GM18517 (cell line): ENCODE results near the gene IGSF9B.

ENCODE experiments used
- ATAC-seq: cut with Tn5 transposase; IDR thresholded peaks from one replicate; pipeline ENCODE4 v1.9.1; 2021; ENCODE audit warnings: mild to moderate bottlenecking, moderate library complexity; ENCODE audit not compliant: unreplicated experiment

IGSF9B gene

GRCh38 chr11:133922078-133922870 is 34.5 kb downstream of the IGSF9B start:
- no peak for ATAC-seq

GRCh38 chr11:133921513-133921912 is 35.3 kb downstream of the IGSF9B start:
- no peak for ATAC-seq

- no peak for ATAC-seq
Measured at GRCh38 chr11:133921026-133921425, 35.7 kb downstream of the IGSF9B start.

GRCh38 chr11:133920109-133920990 is 36.4 kb downstream of the IGSF9B start:
- ATAC-seq = no peak

- no peak for ATAC-seq
Measured at GRCh38 chr11:133919330-133920108, 37.2 kb downstream of the IGSF9B start.

GRCh38 chr11:133918608-133919260 is 38.0 kb downstream of the IGSF9B start:
- no peak for ATAC-seq

GRCh38 chr11:133917921-133918607 is 38.7 kb downstream of the IGSF9B start:
- ATAC-seq = no peak

- ATAC-seq = no peak
Measured at GRCh38 chr11:133916784-133917440, 39.9 kb downstream of the IGSF9B start.

GRCh38 chr11:133913761-133914160 is 43.0 kb downstream of the IGSF9B start:
- no peak for ATAC-seq

GRCh38 chr11:133911171-133911570 is 45.6 kb downstream of the IGSF9B start:
- ATAC-seq = no peak

GRCh38 chr11:133910101-133910500 is 46.7 kb downstream of the IGSF9B start:
- no peak for ATAC-seq

GRCh38 chr11:133908827-133909226 is 47.9 kb downstream of the IGSF9B start:
- ATAC-seq = no peak

- ATAC-seq = no peak
Measured at GRCh38 chr11:133907841-133908241, 48.9 kb downstream of the IGSF9B start.

- no peak for ATAC-seq
Measured at GRCh38 chr11:133907216-133907615, 49.6 kb downstream of the IGSF9B start.

- no peak for ATAC-seq
Measured at GRCh38 chr11:133906746-133907145, 50.0 kb downstream of the IGSF9B start.

- no peak for ATAC-seq
Measured at GRCh38 chr11:133906241-133906640, 50.5 kb downstream of the IGSF9B start.

- ATAC-seq = no peak
Measured at GRCh38 chr11:133905677-133906156, 51.1 kb downstream of the IGSF9B start.

- ATAC-seq = no peak
Measured at GRCh38 chr11:133904818-133905515, 51.8 kb downstream of the IGSF9B start.
